Activated naive CD4-positive, alpha-beta T cell treated with anti-CD3 and anti-CD28 coated beads, Interleukin-2, amount 10 ng/mL, durations not matched to agents 5 hours and 36 hours (primary cell): ENCODE data around the gene NRDE2. TPM values are rescaled to one million over a fixed set of nuclear protein-coding genes. Genes with fewer than 3 reads are reported as not detected.

Source experiments
- total RNA-seq, 2 experiments: library from RNA; stranded (reverse); gene quantifications; one replicate each; pipeline ENCODE4 v1.2.3, GENCODE V29; 2021

The NRDE2 gene
- total RNA-seq, result 10 to 100 TPM; 18.5 to 19.6 TPM

GRCh38 chr14:90331497-90332270, at the start of gene NRDE2:
NRDE2 (minus strand) TSS chr14:90331941; CDS start chr14:90331904, 37 bp downstream.

GRCh38 chr14:90256354-90257131, 75.2 kb downstream of the NRDE2 start, which contains the start of gene PSMC1:
PSMC1 (plus strand) TSS chr14:90256553; CDS start chr14:90256598, 45 bp downstream.

Other genes with a start within 250 kb of the NRDE2 start
- 10 to 100 TPM; 62.6 to 65.0 TPM for gene PSMC1, start 75.4 kb downstream of the NRDE2 start, total RNA-seq
- 100 to 1,000 TPM; 713 to 717 TPM for gene CALM1, start 65.1 kb upstream of the NRDE2 start, total RNA-seq